GM18519 (cell line): Measurements from ENCODE around the gene ACSL3.

Experiments
- ATAC-seq: cut with Tn5 transposase; IDR thresholded peaks from one replicate; pipeline ENCODE4 v1.9.1; 2021; ENCODE audit warnings: mild to moderate bottlenecking, moderate library complexity; ENCODE audit not compliant: unreplicated experiment, low FRiP score

The ACSL3 gene

DNA sequence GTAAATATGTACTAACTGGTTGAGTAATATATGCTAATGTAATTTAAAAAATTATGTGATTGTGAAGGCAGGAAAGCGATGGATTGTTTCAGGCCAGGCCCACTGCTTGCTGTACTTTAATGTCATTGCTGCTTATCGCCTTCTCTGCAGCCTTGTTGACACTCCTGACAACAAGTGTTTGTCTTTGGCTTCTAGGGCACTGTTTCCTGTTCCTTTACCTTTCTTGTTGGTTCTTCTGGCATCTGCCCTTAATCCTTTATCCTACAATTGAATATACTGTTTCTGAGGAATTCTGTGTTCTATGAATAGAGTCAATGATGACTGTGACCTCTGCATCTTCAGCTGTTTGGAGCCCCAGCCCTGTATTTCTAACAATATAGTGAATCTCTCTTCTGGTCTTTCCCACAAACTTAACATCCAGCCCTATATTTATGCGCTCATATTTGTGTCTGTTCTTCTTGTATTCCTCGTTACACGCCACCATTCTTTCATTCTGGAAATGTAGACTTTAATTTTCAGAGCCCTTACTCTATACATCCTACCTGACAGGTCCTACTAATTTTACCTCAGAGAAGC lies 17.6 kb downstream of the ACSL3 start:
- no peak for ATAC-seq

DNA sequence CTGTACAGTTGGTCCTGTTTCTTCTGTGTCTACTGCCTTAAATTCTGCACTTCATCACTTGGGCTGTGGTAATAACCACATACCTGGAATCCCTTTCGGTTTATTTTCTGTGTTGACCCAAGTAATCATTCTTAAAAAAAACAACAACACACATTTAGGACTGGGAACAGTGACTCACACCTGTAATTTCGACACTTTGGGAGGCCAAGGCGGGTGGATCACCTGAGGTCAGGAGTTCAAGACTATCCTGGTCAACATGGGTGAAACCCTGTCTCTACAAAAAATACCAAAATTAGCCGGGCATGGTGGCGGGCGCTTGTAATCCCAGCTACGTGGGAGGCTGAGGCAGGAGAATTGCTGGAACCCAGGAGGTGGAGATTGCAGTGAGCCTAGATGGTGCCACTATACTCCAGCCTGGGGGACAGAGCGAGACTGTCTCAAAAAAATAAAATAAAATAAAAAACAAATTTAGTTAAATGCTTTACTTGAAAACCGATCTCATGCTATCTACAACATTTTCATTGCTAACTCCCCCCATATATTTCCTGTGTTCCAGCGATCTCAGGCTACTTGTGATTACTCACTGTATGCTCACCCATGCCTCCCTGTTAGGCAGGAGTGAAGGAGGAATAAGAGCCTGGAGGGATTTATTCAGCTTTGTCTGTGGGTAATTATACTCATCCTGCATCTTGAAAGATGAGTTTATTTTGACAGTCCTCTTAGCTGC lies 18.2 kb downstream of the ACSL3 start:
- no peak for ATAC-seq

DNA sequence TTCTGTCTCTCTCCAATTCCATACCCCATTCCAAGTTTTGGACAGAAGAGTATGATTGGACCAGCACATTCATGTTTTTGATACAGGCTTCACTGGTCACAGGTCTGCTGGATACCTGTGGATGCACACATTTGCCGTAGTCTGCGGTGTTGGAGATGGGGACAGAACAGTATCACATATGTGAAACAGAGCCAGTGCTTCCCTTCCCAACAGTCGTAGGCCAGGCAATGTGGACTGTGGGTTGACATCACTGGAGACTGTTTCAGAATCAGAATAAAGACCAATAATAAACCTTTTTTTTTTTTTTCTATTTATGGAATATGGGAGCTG lies 18.7 kb downstream of the ACSL3 start:
- ATAC-seq = no peak

DNA sequence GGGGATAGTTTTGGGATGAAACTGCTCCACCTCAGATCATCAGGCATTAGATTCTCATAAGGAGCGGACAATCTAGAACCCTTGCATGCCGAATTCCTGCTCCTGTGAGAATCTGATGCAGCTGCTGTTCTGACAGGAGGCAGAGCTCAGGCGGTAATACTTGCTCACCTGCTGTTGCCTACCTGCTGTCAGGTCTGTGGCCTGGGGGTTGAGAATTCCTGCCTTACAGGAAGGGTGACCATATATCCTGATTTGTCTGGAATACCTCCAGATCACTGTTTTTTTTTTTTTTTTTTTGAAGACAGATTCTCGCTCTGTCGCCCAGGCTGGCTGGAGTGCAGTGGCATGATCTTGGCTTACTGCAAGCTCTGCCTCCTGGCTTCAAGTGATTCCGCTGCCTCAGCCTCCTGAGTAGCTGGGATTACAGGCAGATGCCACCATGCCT lies 21.7 kb downstream of the ACSL3 start:
- ATAC-seq = no peak

DNA sequence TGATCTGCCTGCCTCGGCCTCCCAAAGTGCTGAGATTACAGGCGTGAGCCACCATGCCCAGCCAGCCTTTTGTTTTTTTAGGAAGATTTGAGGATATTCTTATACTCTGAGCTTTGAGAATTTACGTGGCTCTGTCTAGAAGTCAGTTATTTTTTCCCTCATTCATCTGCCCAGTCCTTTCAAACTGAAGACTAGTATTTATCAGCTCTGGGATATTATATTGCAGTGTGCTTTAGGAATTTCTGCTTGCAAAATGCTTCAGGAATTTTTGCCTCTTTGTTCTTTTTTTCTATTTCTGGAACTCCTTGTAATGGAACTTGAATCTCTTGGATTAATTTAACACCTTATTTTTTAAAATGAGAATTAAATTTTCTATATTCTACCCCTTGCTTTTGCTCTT lies 22.6 kb downstream of the ACSL3 start:
- no peak for ATAC-seq

DNA sequence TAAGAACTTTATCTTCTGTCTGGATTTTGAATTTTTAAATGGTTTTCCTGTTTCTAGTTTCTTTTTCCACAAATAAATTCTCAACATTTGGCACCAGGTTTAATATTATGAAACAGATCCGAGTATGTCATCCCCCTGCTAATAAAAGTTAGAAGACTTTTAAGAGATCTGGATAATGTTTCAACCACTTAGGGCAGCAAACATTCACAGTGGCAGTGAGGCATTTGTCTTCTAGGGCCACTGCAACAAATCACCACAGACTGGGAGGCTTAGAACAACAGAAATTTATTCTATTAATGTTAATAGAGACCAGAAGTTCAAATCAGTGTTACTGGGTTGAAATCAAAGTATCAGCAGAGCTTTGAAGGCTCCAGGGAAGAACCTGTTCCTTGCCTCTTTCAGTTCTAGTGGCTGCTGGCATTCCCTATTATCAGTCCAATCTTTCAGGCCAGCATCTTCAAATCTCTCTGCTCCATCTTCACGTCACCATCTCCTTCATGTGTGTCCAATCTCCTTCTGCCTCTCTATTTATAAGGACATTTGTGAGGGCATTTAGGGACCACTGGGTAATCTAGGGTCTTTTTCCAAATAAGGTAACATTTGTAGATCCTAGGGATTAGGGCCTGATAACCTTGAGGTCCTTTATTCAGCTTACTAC lies 23.4 kb downstream of the ACSL3 start:
- no peak for ATAC-seq

DNA sequence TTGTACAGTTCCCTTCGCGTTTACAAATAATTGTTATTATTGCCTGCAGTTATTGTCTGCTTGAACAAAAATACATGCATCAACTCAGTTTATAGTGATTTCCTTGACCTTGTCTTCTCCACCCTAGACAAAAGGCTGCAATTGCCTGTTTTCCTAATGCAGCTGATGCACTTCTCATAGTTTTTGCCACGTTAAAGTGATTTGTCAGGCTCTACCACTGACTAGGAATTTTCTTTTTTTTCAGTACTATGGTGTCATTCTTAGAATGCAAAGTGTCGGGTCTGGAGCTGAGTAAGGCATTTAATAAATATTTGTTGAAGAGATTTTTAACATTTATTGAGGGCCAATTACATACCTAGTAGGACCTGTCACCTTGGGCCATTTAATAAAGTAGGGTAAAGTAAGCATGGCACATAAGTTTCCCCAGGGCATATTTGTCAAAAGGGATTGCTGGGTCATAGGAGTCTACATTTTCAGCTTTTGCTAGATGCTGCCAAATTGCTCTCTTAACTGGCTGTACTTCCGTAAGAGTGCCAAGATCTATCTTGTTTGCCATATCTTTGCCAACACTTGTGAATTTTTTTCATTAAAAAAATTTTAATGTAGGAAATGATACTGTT lies 24.1 kb downstream of the ACSL3 start:
- ATAC-seq = no peak

DNA sequence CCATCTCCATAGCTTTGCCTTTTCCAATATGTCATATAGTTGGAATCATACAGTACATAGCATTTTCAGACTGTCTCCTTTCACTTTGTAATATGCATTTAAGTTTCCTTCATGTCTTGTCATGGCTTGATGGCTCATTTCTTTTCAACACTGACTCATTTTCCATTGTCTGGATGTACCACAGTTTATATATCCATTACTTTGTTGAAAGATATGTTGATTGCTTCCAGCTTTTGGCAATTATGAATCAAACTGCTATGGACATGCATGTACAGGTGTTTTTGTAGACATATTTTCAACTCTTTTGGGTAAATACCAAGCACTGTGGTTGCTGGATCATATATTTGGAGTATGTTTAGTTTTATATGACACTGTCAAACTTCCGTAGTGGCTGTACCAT lies 26.3 kb downstream of the ACSL3 start:
- no peak for ATAC-seq

DNA sequence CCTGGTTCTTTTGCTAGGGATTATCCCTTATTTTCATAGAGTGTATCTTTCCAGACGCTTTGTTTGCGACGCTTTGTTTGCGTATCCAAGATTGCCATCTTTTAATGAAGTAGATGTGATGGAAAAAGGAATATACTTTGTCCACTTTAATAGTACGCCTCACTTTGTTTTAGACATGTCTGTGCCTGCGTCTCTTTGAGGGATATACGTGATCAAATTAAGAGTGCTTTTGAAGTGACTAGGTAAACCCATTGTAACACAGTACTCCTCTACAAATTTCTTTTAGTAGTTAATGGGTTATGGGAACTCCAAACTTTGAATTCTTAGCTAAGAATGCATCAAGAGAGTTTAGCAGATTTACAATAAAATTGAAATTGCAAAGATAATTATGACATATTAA lies 27.9 kb downstream of the ACSL3 start:
- ATAC-seq = no peak

DNA sequence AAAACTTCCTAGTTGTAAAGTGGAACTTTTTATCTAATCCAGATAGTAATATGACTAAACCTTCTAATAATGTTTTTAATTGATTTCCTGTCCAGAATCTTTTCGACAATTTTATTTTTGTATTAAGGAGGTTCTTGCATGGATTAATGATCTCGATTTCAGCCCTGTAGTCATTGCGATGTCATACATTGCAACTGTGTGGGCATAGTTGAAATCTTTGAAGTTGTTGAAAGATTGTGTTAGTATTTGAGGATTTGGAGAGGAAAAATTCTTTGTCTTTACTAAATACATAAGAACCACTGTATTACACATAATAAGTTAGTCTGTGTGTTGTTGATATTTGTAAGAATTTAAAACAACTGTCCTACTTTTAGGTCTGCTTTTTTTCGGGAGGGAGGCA lies 31.1 kb downstream of the ACSL3 start:
- no peak for ATAC-seq

DNA sequence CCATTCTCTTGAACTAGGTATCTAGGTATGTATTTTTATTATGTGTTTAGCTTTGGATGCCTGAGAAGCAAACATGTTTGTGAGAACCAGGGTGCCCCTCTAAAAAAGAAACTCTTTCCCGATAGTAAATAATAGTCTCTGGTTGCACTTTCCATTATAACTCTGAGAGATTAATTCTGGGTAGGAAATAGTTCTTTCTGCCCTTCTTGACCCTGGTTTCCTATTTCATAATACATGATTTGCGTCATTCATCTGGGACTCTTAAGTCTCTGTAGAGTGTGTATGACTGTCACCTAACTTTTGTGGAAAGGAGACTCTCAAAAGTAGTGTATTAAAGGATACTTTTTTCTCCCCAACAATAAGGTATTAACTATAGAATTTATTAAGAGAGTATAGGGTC lies 31.5 kb downstream of the ACSL3 start:
- ATAC-seq = no peak

DNA sequence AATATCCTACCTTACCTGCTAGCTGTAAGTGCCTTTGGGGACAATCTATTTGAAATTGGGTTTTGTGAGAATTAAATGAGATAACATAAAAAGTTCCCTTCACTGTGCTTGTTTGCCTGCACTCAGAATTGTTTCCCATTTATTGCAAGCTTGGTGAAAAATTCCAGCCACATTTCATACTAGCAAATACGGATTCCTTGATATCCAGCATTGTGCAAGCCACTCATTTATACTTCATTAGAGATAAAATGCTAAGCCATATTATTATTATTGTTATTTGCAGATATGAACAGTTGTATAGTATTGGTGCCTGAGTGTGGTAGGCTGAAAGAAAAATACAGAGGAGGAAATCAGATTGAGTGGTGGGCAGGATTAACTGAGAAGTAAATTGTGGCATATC lies 31.9 kb downstream of the ACSL3 start:
- no peak for ATAC-seq

DNA sequence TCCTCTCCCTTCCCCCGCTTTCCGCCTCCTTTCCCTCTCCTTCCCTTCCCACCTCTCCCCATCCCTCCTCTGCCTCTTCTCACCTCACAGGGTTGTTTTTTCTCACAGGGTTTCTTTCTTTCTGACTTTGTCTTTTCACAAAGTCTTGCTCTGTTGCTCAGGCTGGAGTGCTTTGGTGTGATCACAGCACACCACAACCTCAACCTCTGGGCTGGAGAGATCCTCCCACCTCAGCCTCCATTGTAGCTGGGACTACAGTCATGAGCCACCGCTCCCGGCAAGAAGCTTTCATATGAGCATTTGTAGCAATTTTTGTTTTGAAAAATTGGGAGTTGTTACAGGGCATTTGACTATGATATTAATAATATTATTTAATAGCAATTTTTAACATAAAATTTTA lies 32.9 kb downstream of the ACSL3 start:
- no peak for ATAC-seq

DNA sequence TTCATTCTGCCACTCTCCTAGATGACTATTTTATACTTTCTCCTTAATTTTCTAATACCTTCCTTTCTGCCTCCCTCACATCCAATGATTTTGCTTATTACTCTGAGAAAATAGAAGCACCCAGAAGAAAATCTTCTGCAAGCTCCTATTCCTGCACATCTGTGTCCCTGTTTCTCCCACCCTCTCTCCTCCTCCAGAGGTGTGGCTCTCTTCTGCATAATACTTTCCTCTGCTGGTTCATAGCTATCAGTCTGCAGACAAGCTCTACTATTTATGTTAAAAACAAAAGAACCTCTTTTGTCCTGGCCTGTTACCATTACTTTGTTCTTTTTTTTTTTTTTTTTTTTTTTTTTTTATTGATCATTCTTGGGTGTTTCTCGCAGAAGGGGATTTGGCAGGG lies 34.3 kb downstream of the ACSL3 start:
- no peak for ATAC-seq

DNA sequence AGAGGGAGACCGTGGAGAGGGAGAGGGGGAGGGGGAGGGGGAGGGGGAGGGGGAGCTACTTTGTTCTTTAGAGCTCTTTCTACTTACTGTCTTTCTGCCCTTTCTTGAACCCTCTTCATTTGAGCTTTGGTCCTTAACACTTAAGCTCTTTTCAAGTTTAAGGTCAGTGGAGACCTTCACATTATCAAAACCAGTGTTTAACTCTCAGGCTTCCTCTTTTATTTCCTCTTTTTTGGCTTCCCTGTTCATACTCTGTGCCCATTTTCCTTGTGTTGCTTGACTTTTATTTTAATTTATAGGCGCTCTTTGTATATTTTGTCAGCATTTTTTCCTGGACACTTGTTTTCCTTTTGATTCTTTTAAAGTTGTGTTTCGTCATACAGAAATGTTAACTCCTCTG lies 37.1 kb downstream of the ACSL3 start:
- no peak for ATAC-seq

DNA sequence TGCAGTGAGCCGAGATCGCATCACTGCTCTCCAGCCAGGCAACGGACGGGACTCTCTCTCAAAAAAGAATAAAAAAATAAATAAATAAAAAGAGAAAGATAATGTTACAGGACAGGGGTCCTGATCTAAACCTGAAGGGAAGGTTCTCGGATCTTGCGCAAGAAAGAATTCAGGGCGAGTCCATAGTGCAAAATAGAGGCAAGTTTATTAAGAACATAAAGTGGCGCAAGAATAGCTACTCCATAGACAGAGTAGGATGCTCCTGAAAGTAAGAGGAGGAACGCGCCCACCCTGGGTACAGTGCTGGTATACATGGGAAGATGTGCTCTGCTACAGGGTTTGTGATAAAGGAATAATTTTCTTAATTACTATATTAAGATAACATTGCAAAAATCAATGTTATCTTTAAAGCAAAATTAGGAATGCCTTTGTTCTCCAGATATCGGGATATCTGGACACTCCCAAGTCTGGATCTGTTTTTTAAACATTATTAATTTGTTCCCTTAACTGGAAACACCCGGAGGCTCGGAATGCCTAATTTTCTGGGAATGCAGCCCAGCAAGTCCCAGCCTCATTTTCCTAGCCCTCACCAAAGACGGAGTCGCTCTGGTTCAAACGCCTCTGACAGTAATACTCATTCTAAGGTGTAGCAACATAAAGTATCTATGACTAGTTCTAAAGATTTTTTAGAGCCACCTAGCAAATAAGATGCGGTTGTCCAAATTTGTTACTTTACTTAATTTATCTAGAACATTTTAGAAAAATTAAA lies 38.8 kb downstream of the ACSL3 start:
- ATAC-seq = no peak

DNA sequence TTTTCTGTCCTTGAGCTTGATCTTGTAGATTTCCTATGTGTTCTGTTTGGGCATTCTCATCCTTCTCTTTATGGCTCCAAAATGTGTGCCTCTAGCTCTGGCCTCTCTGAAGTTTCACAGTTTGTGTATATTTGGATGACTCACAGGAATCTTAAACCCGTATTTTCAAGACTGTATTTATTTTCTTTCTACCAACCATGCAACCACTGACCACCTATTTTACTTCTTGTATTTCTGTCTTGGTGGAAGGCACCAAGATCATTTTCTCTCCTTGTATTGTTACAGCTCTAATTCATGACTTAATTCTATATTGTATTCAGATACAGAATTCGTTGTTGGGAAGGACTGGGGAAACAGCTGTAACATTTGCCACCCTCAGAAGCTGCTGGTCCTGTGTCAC lies 39.5 kb downstream of the ACSL3 start:
- no peak for ATAC-seq

DNA sequence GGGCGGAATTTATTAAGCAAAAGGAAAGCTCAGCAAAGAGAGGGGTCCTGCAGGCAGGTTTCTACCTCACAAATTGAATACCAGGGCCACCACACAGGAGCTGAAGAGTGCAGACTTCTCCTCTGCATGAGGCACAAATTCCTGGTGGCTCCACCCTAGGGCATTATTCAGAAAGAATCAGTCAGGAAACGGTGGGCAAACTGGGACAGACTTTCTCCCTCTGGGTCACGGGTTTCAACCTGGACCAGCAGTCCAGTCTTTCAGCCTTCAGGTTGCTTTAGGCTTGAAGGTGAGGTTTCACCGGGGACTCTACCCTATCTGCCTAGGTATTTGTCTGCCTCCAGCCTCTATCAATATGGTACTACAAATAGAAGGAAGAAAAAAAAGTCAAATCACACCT lies 41.8 kb downstream of the ACSL3 start:
- no peak for ATAC-seq

DNA sequence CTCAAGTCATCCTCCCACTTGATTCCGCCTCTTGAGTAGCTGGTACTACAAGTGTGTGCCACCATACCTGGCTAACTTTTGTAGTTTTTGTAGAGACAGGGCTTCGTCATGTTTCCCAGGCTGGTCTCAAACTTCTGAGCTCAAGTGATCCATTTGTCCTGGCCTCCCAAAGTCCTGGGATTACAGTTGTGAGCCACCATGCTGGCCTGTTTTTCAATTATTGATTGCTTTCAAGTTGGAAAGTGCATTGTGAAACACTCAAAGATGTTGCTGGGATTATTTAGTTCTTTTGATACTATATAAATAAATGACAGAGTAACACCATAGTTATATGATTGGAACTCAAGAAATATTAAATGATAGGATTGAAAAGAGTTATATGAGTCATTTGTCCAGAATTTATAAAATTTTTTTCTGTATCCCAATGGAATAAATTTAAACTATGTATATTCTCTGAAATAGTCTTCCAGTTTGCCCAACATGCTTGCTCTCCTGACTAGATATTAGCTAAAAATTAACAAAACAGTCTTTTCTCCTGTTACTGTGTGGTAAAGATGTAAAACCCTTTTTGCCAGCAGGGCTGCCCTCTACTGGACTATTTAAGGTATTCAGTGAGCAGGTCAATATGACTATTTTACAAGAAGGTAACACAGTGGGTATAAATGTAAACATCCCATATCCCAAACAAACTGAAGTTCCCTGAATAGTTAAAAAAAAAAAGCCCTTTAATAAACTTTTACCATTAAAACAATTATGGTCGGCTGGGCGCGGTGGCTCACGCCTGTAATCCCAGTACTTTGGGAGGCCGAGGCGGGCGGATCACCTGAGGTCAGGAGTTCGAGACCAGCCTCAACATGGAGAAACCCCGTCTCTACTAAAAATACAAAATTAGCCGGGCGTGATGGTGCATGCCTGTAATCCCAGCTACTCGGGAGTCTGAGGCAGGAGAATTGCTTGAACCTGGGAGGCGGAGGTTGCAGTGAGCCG lies 42.7 kb downstream of the ACSL3 start:
- ATAC-seq = peak; percentile 58
